Endothelial cell of umbilical vein (primary cell): ENCODE measurements around the gene FYB1. TPM values are rescaled to one million over a fixed set of nuclear protein-coding genes. Genes with fewer than 3 reads are reported as not detected.

Experiments
- BruUV-seq: library from RNA; stranded (reverse); fragments of 400-500 nt; replicated peaks from 2 replicates; lab custom pipeline; 2021; lab: Mats Ljungman, UMichigan
- CTCF ChIA-PET: fragments of 300-600, 350-600 bp; sonication (Branson Sonifier 250); formaldehyde crosslinking; loops from one replicate; lab custom pipeline; 2021; ENCODE audit warnings: antibody characterized with exemption, inconsistent platforms; lab: Charles Lee
- POLR2A ChIA-PET: fragments of 300-600, 350-600 bp; sonication (Branson Sonifier 250); formaldehyde crosslinking; loops from one replicate; lab custom pipeline; 2021; ENCODE audit warnings: antibody characterized with exemption, inconsistent platforms; lab: Charles Lee
- DNase-seq: peaks from one replicate; pipeline ENCODE4 v3.0.0-alpha.2; 2011; ENCODE audit warnings: low read depth, low spot score
- FAIRE-seq: peaks from 2 replicates; lab custom pipeline; 2011; peaks lifted over from hg19 to GRCh38; lab: Jason Lieb, UNC
- H2AFZ ChIP-seq: 2 replicates; pipeline ENCODE4 v1.6.0; 2012; ENCODE audit warnings: low read depth, low read length, control low read depth, inconsistent platforms
- H3K27ac ChIP-seq: 2 replicates; pipeline ENCODE4 v1.5.1; 2011; ENCODE audit warnings: low read depth, mild to moderate bottlenecking, control low read depth, low read length, moderate library complexity; ENCODE audit not compliant: insufficient read depth
- H3K27me3 ChIP-seq, 2 experiments: 2 replicates each; pipeline versions ENCODE4 v1.6.0 to v1.6.1; 2011; ENCODE audit warnings: low read length in 2 of 2, mixed read lengths in 1 of 2; ENCODE audit not compliant: control insufficient read depth in 2 of 2, insufficient read depth in 2 of 2
- H3K36me3 ChIP-seq, 2 experiments: 2 replicates in 1 of 2; 3 replicates in 1 of 2; pipeline ENCODE4 v1.5.1; 2011; ENCODE audit warnings: low read length in 2 of 2, mild to moderate bottlenecking in 1 of 2, moderate library complexity in 1 of 2; ENCODE audit not compliant: control insufficient read depth in 2 of 2, insufficient read depth in 2 of 2; ENCODE audit errors: extremely low read depth in 1 of 2
- H3K4me1 ChIP-seq: 3 replicates; pipeline ENCODE4 v1.5.1; 2011; ENCODE audit warnings: mild to moderate bottlenecking, low read length; ENCODE audit not compliant: control insufficient read depth, insufficient read depth; ENCODE audit errors: extremely low read depth
- H3K4me2 ChIP-seq: 2 replicates; pipeline ENCODE4 v1.6.1; 2011; ENCODE audit warnings: low read length, control low read depth, mixed read lengths; ENCODE audit not compliant: insufficient read depth
- H3K4me3 ChIP-seq, 3 experiments: fragments of 200-600 bp in 1 of 3; sonication (generic), shearing (Covaris generic) in 1 of 3; replicated peaks in 1 of 3; 2 replicates each; pipeline ENCODE4 v1.5.1; 2011 to 2016; ENCODE audit warnings: control low read depth in 3 of 3, low read length in 3 of 3, mild to moderate bottlenecking in 2 of 3, inconsistent platforms in 1 of 3, low read depth in 1 of 3, moderate library complexity in 1 of 3; ENCODE audit not compliant: insufficient read depth in 1 of 3
- H3K79me2 ChIP-seq: 2 replicates; pipeline ENCODE4 v1.6.0; 2012; ENCODE audit warnings: low read length, inconsistent platforms; ENCODE audit not compliant: control insufficient read depth, insufficient read depth
- H3K9ac ChIP-seq: replicated peaks from 2 replicates; pipeline ENCODE3; 2011; ENCODE audit warnings: low read length, control low read depth; ENCODE audit not compliant: insufficient read depth; ENCODE audit errors: extremely low read depth
- H3K9me1 ChIP-seq: replicated peaks from 3 replicates; pipeline ENCODE4 v1.6.0; 2011; ENCODE audit warnings: mild to moderate bottlenecking, low read length; ENCODE audit not compliant: control insufficient read depth, insufficient read depth; ENCODE audit errors: extremely low read depth
- H3K9me3 ChIP-seq: replicated peaks from 2 replicates; pipeline ENCODE4 v1.5.1; 2012; ENCODE audit warnings: low read length, inconsistent platforms; ENCODE audit not compliant: control insufficient read depth, insufficient read depth
- H4K20me1 ChIP-seq: replicated peaks from 2 replicates; pipeline ENCODE3; 2011; ENCODE audit warnings: mild to moderate bottlenecking, low read length; ENCODE audit not compliant: control insufficient read depth, insufficient read depth; ENCODE audit errors: extremely low read depth
- CTCF ChIP-seq, 2 donors: IDR thresholded peaks; 1 replicate in 1 of 2; 2 replicates in 1 of 2; pipeline ENCODE4 v1.5.1; 2011; ENCODE audit warnings: low read length in 2 of 2, mild to moderate bottlenecking in 2 of 2, moderate library complexity in 2 of 2, control low read depth in 1 of 2, inconsistent platforms in 1 of 2, low read depth in 1 of 2; ENCODE audit not compliant: insufficient read depth in 1 of 2; ENCODE audit errors: extremely low read depth in 1 of 2
- EZH2 ChIP-seq: IDR thresholded peaks from 2 replicates; pipeline ENCODE4 v1.6.1; 2012; ENCODE audit warnings: borderline replicate concordance, low read depth, mild to moderate bottlenecking, moderate library complexity, low read length, inconsistent platforms; ENCODE audit not compliant: severe bottlenecking
- GATA2 ChIP-seq: IDR thresholded peaks from 2 replicates; pipeline ENCODE4 v1.7.0; 2011; ENCODE audit warnings: low read depth, mild to moderate bottlenecking, moderate library complexity, mixed read lengths, low read length; ENCODE audit not compliant: insufficient read length, insufficient read depth
- MAX ChIP-seq: IDR thresholded peaks from 2 replicates; pipeline ENCODE4 v1.6.1; 2011; ENCODE audit not compliant: insufficient read depth, insufficient read length
- MYC ChIP-seq: IDR thresholded peaks from one replicate; pipeline ENCODE4 v1.6.1; 2011; ENCODE audit warnings: mild to moderate bottlenecking, low read depth, low read length
- POLR2AphosphoS5 ChIP-seq: IDR thresholded peaks from 2 replicates; pipeline ENCODE4 v1.6.1; 2012; ENCODE audit warnings: low read depth, mild to moderate bottlenecking, control low read depth, low read length, moderate library complexity; ENCODE audit not compliant: insufficient read depth
- dilution Hi-C: fragments of 300-500 bp; cut with MboI; formaldehyde crosslinking; loops from one replicate; pipeline ENCODE4 v1.15.0; 2019; ENCODE audit warnings: low sequenced_read_pairs; ENCODE audit not compliant: extremely low pct_ligation_motif_present
- intact Hi-C: fragments of 100-400 bp; cut with micrococcal nuclease; formaldehyde crosslinking; loops from one replicate; pipeline ENCODE4 v1.10.0; 2022
- polyA plus RNA-seq, 4 experiments: library from polyadenylated mRNA; depleted of rRNA in 3 of 4; stranded (reverse) in 3 of 4; unstranded in 1 of 4; fragments of >200 nt; gene quantifications; 2 replicates each; pipeline versions ENCODE4 v1.2.1 to v1.2.3, GENCODE V29; 2011 to 2012; ENCODE audit warnings: missing spikeins in 1 of 4
- total RNA-seq: library from RNA; stranded (reverse); gene quantifications from 2 replicates; pipeline ENCODE4 v1.2.3, GENCODE V29; 2021

FYB1 gene
- total and polyA plus RNA-seq, 2 donors (not counting 3 experiments of a cell fraction or from before 2014, with no cell fraction given) = 0.44 TPM; not detected in 1

- Histone ChIP-seq H2AFZ (no peak overlapping the region), H3K27ac (no peak overlapping the region), H3K9ac (no peak overlapping the region), H3K79me2 (no peaks in the 10 kb centered on the region), H3K4me3 (no peak overlapping the region), H3K27me3 (no peaks in the 10 kb centered on the region), H4K20me1 (no peaks in the 10 kb centered on the region), H3K9me1 (no peaks in the 10 kb centered on the region), H3K36me3 (no peaks in the 10 kb centered on the region), H3K9me3 (no peaks in the 10 kb centered on the region), H3K4me1 (no peaks in the 10 kb centered on the region), H3K4me2 (no peak overlapping the region)
- dilution Hi-C loops = no loop called here
- FAIRE-seq = no peak
- no TSS peak for BruUV-seq
- ChIA-PET CTCF (interaction anchor here (0.6 to 4.8 kb wide), 62 partner anchors 10 to 359 kb away, joined by 3 to 96 read pairs (median 5); partner anchors contain the start of genes C9 and DAB2), POLR2A (interaction anchor here (0.6 kb wide), 1 partner anchor 154 kb away, joined by 3 read pairs; no protein-coding TSS in a partner anchor)
- intact Hi-C loops = loop anchor here (1.0 to 10.0 kb wide), 5 partner anchors 144 to 352 kb away; partner anchors contain the start of genes C9 and RICTOR
- TF ChIP-seq EZH2 = no peak
- TF ChIP-seq GATA2 = no peak
- TF ChIP-seq MYC = no peak
- TF ChIP-seq POLR2AphosphoS5 = no peak
- TF ChIP-seq MAX = no peak
- TF ChIP-seq CTCF (IDR thresholded peaks at IDR 0.05; ENCODE audit: extremely low read depth in 1 of 2, insufficient read depth in 1 of 2, low read depth in 1 of 2, low read length in 2 of 2) = no peak
- no peak for DNase-seq
Observed at GRCh38 chr5:39218482-39219402, 621 bp downstream of the FYB1 start.
